Colon (tissue), 2 donors: ENCODE measurements around the gene STEAP2.
A peak's percentile ranks its signal among the peaks of the same experiment; 100 is the strongest.
"Not testable (repeated sequence)": the region's sequence is repeated elsewhere in the genome, so short reads cannot be mapped to it uniquely, and the experiment has no call there.

Experiments
- FAIRE-seq: peaks from 2 replicates; lab custom pipeline; 2012; peaks lifted over from hg19 to GRCh38; lab: Jason Lieb, UNC
- donor health status: control.
- donor health status: control.

Gene STEAP2

GRCh38 chr7:90238022-90238421 lies 26.5 kb downstream of the STEAP2 start:
- FAIRE-seq: no peak

- no peak for FAIRE-seq
These were observed 27.0 kb downstream of the STEAP2 start for GRCh38 chr7:90238583-90238982.

GRCh38 chr7:90239050-90239449 lies 27.5 kb downstream of the STEAP2 start:
- no peak for FAIRE-seq

GRCh38 chr7:90239625-90240228 lies 28.2 kb downstream of the STEAP2 start:
- no peak for FAIRE-seq

- no peak for FAIRE-seq
These were observed 31.0 kb downstream of the STEAP2 start for GRCh38 chr7:90242369-90243168.

- no peak for FAIRE-seq
These were observed 32.0 kb downstream of the STEAP2 start for GRCh38 chr7:90243556-90243955.

GRCh38 chr7:90244565-90244908 lies 33.0 kb downstream of the STEAP2 start:
- FAIRE-seq: no peak

- FAIRE-seq: no peak
These were observed 33.6 kb downstream of the STEAP2 start, which contains the start of gene CFAP69 for GRCh38 chr7:90244909-90245851. CFAP69 (plus strand) TSS chr7:90245174; CDS start chr7:90245425, 251 bp downstream.

- FAIRE-seq: no peak
These were observed 34.6 kb downstream of the STEAP2 start for GRCh38 chr7:90246171-90246570.

GRCh38 chr7:90248706-90249105 lies 37.2 kb downstream of the STEAP2 start:
- no peak for FAIRE-seq

GRCh38 chr7:90250601-90251303 lies 39.2 kb downstream of the STEAP2 start:
- no peak for FAIRE-seq

GRCh38 chr7:90251304-90251635 lies 39.7 kb downstream of the STEAP2 start:
- no peak for FAIRE-seq

GRCh38 chr7:90256011-90256410 lies 44.5 kb downstream of the STEAP2 start:
- not testable (repeated sequence) for FAIRE-seq

- FAIRE-seq: peak; percentile 5
These were observed 45.2 kb downstream of the STEAP2 start for GRCh38 chr7:90256778-90257177.

- no peak for FAIRE-seq
These were observed 49.9 kb downstream of the STEAP2 start for GRCh38 chr7:90261441-90261840.

GRCh38 chr7:90262438-90262837 lies 50.9 kb downstream of the STEAP2 start:
- FAIRE-seq: peak; percentile 98

- no peak for FAIRE-seq
These were observed 55.3 kb downstream of the STEAP2 start for GRCh38 chr7:90266808-90267207.

- FAIRE-seq: no peak
These were observed 55.8 kb downstream of the STEAP2 start for GRCh38 chr7:90267263-90267858.

GRCh38 chr7:90269163-90269562 lies 57.6 kb downstream of the STEAP2 start:
- no peak for FAIRE-seq

GRCh38 chr7:90270431-90271178 lies 59.1 kb downstream of the STEAP2 start:
- FAIRE-seq: no peak

GRCh38 chr7:90271753-90272152 lies 60.2 kb downstream of the STEAP2 start:
- FAIRE-seq: no peak
